Measurements from ENCODE around the gene LGALS13.

Gene LGALS13

GRCh38 chr19:39595950-39596349 is 6.4 kb upstream of the LGALS13 start:
- TF ChIP-seq MYC (IDR thresholded peaks at IDR 0.05; ENCODE audit: low read depth, low read length) (no peak), MAX (IDR thresholded peaks at IDR 0.05; ENCODE audit: low read depth, low read length) (no peak), CTCF (IDR thresholded peaks at IDR 0.05; ENCODE audit: low read depth, low read length) (no peak), POLR2A (IDR thresholded peaks at IDR 0.05; ENCODE audit: extremely low read depth, insufficient read length) (no peak)
- DNase-seq (ENCODE audit: low read depth): no peak
- H3K4me3 ChIP-seq (ENCODE audit: low read depth, low read length): no peak overlapping the region

GRCh38 chr19:39596911-39597310 is 5.4 kb upstream of the LGALS13 start:
- no peak for DNase-seq (ENCODE audit: low read depth)
- TF ChIP-seq POLR2A (IDR thresholded peaks at IDR 0.05; ENCODE audit: extremely low read depth, insufficient read length): no peak
- no peak for TF ChIP-seq CTCF (IDR thresholded peaks at IDR 0.05; ENCODE audit: low read depth, low read length)
- no peak for TF ChIP-seq MYC (IDR thresholded peaks at IDR 0.05; ENCODE audit: low read depth, low read length)
- no peak for TF ChIP-seq MAX (IDR thresholded peaks at IDR 0.05; ENCODE audit: low read depth, low read length)
- no peak overlapping the region for H3K4me3 ChIP-seq (ENCODE audit: low read depth, low read length)

GRCh38 chr19:39599116-39599515 is 3.2 kb upstream of the LGALS13 start:
- TF ChIP-seq MYC (IDR thresholded peaks at IDR 0.05; ENCODE audit: low read depth, low read length): no peak
- TF ChIP-seq CTCF (IDR thresholded peaks at IDR 0.05; ENCODE audit: low read depth, low read length): no peak
- TF ChIP-seq MAX (IDR thresholded peaks at IDR 0.05; ENCODE audit: low read depth, low read length): no peak
- no peak for TF ChIP-seq POLR2A (IDR thresholded peaks at IDR 0.05; ENCODE audit: extremely low read depth, insufficient read length)
- no peak overlapping the region for H3K4me3 ChIP-seq (ENCODE audit: low read depth, low read length)
- peak; percentile 31 for DNase-seq (ENCODE audit: low read depth)

- no peak for TF ChIP-seq MAX (IDR thresholded peaks at IDR 0.05; ENCODE audit: low read depth, low read length)
- TF ChIP-seq POLR2A (IDR thresholded peaks at IDR 0.05; ENCODE audit: extremely low read depth, insufficient read length): no peak
- no peak for TF ChIP-seq CTCF (IDR thresholded peaks at IDR 0.05; ENCODE audit: low read depth, low read length)
- no peak for TF ChIP-seq MYC (IDR thresholded peaks at IDR 0.05; ENCODE audit: low read depth, low read length)
- no peak for DNase-seq (ENCODE audit: low read depth)
- no peak overlapping the region for H3K4me3 ChIP-seq (ENCODE audit: low read depth, low read length)
Measured at GRCh38 chr19:39603825-39604224, 1.5 kb downstream of the LGALS13 start.

- H3K4me3 ChIP-seq (ENCODE audit: low read depth, low read length): no peak overlapping the region
- TF ChIP-seq MAX (IDR thresholded peaks at IDR 0.05; ENCODE audit: low read depth, low read length): no peak
- TF ChIP-seq POLR2A (IDR thresholded peaks at IDR 0.05; ENCODE audit: extremely low read depth, insufficient read length): no peak
- TF ChIP-seq MYC (IDR thresholded peaks at IDR 0.05; ENCODE audit: low read depth, low read length): no peak
- TF ChIP-seq CTCF (IDR thresholded peaks at IDR 0.05; ENCODE audit: low read depth, low read length): no peak
- DNase-seq (ENCODE audit: low read depth): no peak
Measured at GRCh38 chr19:39607021-39607420, 4.7 kb downstream of the LGALS13 start.

- no peak for TF ChIP-seq MYC (IDR thresholded peaks at IDR 0.05; ENCODE audit: low read depth, low read length)
- TF ChIP-seq POLR2A (IDR thresholded peaks at IDR 0.05; ENCODE audit: extremely low read depth, insufficient read length): no peak
- TF ChIP-seq MAX (IDR thresholded peaks at IDR 0.05; ENCODE audit: low read depth, low read length): no peak
- TF ChIP-seq CTCF (IDR thresholded peaks at IDR 0.05; ENCODE audit: low read depth, low read length): no peak
- no peak for DNase-seq (ENCODE audit: low read depth)
Measured at GRCh38 chr19:39607561-39607960, 5.2 kb downstream of the LGALS13 start.

More at GRCh38 chr19:39607561-39607960, 5.2 kb downstream of the LGALS13 start:
- no peak overlapping the region for H3K4me3 ChIP-seq (ENCODE audit: low read depth, low read length)
